ENCODE measurements around the gene ZNF384. TPM values are rescaled to one million over a fixed set of nuclear protein-coding genes. Genes with fewer than 3 reads are reported as not detected.

ZNF384 gene
- total and polyA plus RNA-seq, 4 donors, result 23.2 to 66.7 (median 51.9) TPM

DNA sequence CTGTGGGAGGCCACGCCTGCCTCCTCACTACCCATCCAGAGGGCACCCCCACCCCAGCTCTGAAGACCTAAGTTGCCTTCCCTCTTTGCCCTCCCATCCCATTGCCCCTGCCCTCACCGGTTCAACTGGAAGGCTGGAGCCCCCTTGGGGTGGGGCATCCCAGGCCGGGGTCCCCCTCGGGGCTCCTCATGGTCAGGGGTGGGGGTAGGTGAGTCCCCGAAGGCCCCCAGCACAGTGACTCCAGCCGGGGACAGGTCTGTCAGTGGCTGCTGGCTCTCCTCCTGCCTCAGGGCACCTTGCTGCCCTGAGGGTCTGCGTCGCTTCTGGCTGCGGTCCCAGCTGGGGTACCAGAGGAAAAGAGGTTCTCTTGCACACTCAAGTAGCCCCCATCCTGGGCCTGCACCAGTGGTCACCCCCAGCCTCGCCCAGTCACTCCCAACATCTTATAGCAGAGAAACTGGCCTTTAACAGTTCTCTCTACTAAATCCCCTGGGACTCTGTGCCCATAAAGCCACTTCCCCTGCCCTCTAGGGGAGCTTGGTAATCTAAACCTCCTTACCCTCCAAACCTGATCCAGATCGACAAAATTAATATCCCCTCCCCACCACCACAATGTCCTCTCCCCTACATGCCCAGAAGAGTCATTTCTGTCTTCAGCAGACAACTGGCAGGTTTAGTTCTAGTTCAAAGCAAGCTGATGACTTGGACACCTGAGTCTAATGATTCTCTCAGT is 6.3 kb upstream of the ZNF384 start:
- Histone ChIP-seq H3K36me3 (ENCODE audit: control insufficient read depth in 1 of 2, insufficient read depth in 2 of 2, low read length in 1 of 2) (no peaks in the 10 kb centered on the region), H3K4me3 (ENCODE audit: low read length in 2 of 2) (no peak overlapping the region), H3K9me3 (ENCODE audit: control insufficient read depth, low read length) (no peaks in the 10 kb centered on the region), H3K27ac (ENCODE audit: low read depth in 1 of 2, low read length in 2 of 2) (no peak overlapping the region), H3K4me1 (ENCODE audit: control insufficient read depth in 1 of 2, insufficient read depth in 2 of 2, low read length in 2 of 2) (no peaks in the 10 kb centered on the region), H3K27me3 (ENCODE audit: control insufficient read depth in 1 of 2, insufficient read depth in 2 of 2, low read length in 1 of 2) (no peaks in the 10 kb centered on the region)
- DNase-seq, result no peak
- ATAC-seq (ENCODE audit: low FRiP score), result no peak
- 75 to 82% methylated on average over 9 to 11 of the region's 11 CpGs for WGBS, 2 donors
- intact Hi-C loops (cut with DNase I), result no loop called here

DNA sequence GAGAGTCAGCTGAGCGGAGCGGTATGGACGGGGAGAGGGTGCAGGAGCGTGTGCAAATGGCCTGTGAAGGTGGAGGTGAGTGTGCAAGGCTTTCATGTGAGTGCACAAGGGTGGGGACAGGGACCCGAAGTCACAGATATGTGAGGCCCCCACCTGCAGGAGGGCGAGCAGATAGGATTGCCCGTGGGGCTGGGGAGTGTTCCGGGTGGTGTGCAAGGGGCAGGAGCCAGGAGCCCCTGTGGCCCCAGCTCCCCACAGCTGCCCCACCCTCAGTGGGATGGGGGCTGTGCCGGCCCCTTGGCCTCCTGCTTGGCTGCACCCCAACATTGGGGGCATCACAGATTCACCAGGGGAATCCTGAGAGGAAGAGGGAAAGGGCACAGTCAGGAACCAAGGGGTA is 5.5 kb upstream of the ZNF384 start:
- no peak for ATAC-seq (ENCODE audit: low FRiP score)
- no peak overlapping the region for H3K4me3 ChIP-seq (ENCODE audit: low read length in 2 of 2)
- no peaks in the 10 kb centered on the region for H3K4me1 ChIP-seq (ENCODE audit: control insufficient read depth in 1 of 2, insufficient read depth in 2 of 2, low read length in 2 of 2)
- no peaks in the 10 kb centered on the region for H3K36me3 ChIP-seq (ENCODE audit: control insufficient read depth in 1 of 2, insufficient read depth in 2 of 2, low read length in 1 of 2)
- DNase-seq, result no peak
- no peaks in the 10 kb centered on the region for H3K27me3 ChIP-seq (ENCODE audit: control insufficient read depth in 1 of 2, insufficient read depth in 2 of 2, low read length in 1 of 2)
- 80 to 85% methylated on average over 9 of the region's 9 CpGs for WGBS, 2 donors
- intact Hi-C loops (cut with DNase I), result no loop called here
- no peaks in the 10 kb centered on the region for H3K9me3 ChIP-seq (ENCODE audit: control insufficient read depth, low read length)
- no peak overlapping the region for H3K27ac ChIP-seq (ENCODE audit: low read depth in 1 of 2, low read length in 2 of 2)

DNA sequence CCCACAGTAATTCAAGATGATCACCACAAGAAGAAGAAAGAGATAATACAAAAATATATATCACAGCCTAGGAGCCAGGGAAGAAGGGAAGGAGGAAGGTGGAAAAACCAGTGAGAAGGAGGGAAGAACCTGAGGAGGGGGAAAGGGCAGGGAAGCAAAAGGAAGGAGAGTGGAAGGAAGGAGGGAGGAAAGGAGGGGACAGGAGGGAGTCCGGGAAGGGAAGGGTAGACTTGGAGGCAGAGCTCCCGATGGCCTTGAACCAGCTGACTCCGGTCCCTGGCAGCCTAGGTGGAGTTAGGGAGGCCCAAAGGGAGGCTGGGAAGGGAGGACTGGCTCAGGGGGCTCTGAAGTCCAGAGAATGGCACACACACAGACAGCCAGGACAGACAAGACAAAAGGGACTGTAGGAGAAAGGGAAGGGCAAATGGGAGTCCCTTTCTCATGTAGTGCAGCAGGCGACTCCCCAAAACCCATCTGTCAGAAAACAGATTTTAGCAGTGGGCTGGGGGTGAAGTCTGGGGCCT is 4.7 kb upstream of the ZNF384 start:
- no peak overlapping the region for H3K27ac ChIP-seq (ENCODE audit: low read depth in 1 of 2, low read length in 2 of 2)
- 81 to 89% methylated on average over 4 of the region's 4 CpGs for WGBS, 2 donors
- H3K4me3 ChIP-seq (ENCODE audit: low read length in 2 of 2), result no peak overlapping the region
- no peaks in the 10 kb centered on the region for H3K9me3 ChIP-seq (ENCODE audit: control insufficient read depth, low read length)
- H3K36me3 ChIP-seq (ENCODE audit: control insufficient read depth in 1 of 2, insufficient read depth in 2 of 2, low read length in 1 of 2), result no peaks in the 10 kb centered on the region
- no peaks in the 10 kb centered on the region for H3K4me1 ChIP-seq (ENCODE audit: control insufficient read depth in 1 of 2, insufficient read depth in 2 of 2, low read length in 2 of 2)
- intact Hi-C loops (cut with DNase I), result no loop called here
- ATAC-seq (ENCODE audit: low FRiP score) (no peak), DNase-seq (no peak)
- H3K27me3 ChIP-seq (ENCODE audit: control insufficient read depth in 1 of 2, insufficient read depth in 2 of 2, low read length in 1 of 2), result no peaks in the 10 kb centered on the region

DNA sequence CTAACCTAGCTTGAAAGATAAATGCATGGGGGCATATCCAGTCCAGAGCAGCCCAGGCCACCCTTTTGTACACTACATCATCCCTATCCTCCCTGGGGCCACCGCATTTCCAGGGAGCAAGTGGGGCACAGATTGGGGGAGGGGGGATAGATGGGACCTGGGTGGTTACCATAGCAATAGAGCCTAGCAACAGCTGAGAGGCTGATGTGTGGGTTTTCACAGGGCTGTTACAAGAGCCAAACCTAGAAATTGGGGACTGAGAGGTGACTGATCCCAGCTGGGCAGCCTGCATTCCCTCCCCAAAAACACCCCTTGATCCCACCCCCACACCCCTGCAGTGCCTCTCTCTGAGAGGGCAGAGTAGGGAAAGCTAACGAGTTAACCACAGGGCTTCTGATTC is 3.7 kb upstream of the ZNF384 start:
- no peak overlapping the region for H3K27ac ChIP-seq (ENCODE audit: low read depth in 1 of 2, low read length in 2 of 2)
- WGBS, 2 donors, result 53 to 63% methylated on average over 2 of the region's 2 CpGs
- intact Hi-C loops (cut with DNase I), result no loop called here
- H3K4me3 ChIP-seq (ENCODE audit: low read length in 2 of 2), result no peak overlapping the region
- H3K9me3 ChIP-seq (ENCODE audit: control insufficient read depth, low read length), result no peaks in the 10 kb centered on the region
- no peaks in the 10 kb centered on the region for H3K4me1 ChIP-seq (ENCODE audit: control insufficient read depth in 1 of 2, insufficient read depth in 2 of 2, low read length in 2 of 2)
- no peak for ATAC-seq (ENCODE audit: low FRiP score)
- no peak for DNase-seq
- H3K27me3 ChIP-seq (ENCODE audit: control insufficient read depth in 1 of 2, insufficient read depth in 2 of 2, low read length in 1 of 2), result no peaks in the 10 kb centered on the region
- no peaks in the 10 kb centered on the region for H3K36me3 ChIP-seq (ENCODE audit: control insufficient read depth in 1 of 2, insufficient read depth in 2 of 2, low read length in 1 of 2)

DNA sequence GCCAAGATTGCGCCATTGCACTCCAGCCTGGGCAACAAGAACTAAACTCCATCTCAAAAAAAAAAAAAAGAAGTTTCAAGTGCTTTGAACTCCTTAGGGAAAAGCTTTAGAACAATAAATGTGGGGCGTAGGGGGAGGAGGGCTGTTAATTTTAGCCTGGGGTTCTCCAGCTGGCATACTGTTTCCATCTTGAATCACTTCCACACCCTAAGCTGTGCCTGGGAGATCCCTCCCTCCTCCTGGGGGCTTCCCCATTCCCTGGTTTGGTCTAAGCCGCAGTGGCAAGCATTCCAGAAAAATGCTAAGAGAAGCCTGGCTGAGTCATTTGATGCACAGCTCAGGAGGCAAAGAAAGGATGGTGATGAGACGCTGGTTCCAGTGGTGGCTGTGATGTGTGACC is 2.3 kb upstream of the ZNF384 start:
- Histone ChIP-seq H3K9me3 (ENCODE audit: control insufficient read depth, low read length) (no peaks in the 10 kb centered on the region), H3K27ac (ENCODE audit: low read depth in 1 of 2, low read length in 2 of 2) (no peak overlapping the region), H3K4me3 (ENCODE audit: low read length in 2 of 2) (no peak overlapping the region), H3K36me3 (ENCODE audit: control insufficient read depth in 1 of 2, insufficient read depth in 2 of 2, low read length in 1 of 2) (no peaks in the 10 kb centered on the region), H3K27me3 (ENCODE audit: control insufficient read depth in 1 of 2, insufficient read depth in 2 of 2, low read length in 1 of 2) (no peaks in the 10 kb centered on the region), H3K4me1 (ENCODE audit: control insufficient read depth in 1 of 2, insufficient read depth in 2 of 2, low read length in 2 of 2) (no peaks in the 10 kb centered on the region)
- no peak for ATAC-seq (ENCODE audit: low FRiP score)
- intact Hi-C loops (cut with DNase I), result no loop called here
- WGBS, 2 donors, result 42 to 52% methylated on average over 4 of the region's 4 CpGs
- no peak for DNase-seq

DNA sequence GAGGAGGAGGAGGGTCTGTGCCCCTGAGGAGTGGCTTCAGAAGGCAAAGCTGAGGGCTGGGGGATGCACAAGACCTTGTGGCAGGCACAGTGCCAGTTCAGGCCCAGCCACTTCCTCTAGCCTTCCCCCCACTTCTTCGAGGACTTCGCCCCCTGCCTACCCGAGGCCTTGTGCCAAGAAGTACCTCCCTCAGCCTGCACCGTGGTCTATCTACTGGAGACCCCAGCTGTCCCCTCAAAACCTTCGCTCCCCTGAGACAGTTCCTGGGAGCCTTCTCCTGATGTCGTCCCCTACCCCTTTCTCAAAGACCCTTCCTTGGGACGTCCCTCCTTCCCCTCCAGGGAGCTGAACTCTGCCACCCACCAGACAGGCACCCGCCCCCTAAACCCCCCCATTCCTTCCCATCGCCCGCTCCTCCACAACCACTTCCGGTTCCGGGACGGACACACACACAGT is 604 bp downstream of the ZNF384 start:
- peak; percentile 17 for ATAC-seq (ENCODE audit: low FRiP score)
- Histone ChIP-seq H3K27me3 (ENCODE audit: control insufficient read depth in 1 of 2, insufficient read depth in 2 of 2, low read length in 1 of 2) (no peaks in the 10 kb centered on the region), H3K4me1 (ENCODE audit: control insufficient read depth in 1 of 2, insufficient read depth in 2 of 2, low read length in 2 of 2) (no peaks in the 10 kb centered on the region), H3K27ac (ENCODE audit: low read depth in 1 of 2, low read length in 2 of 2) (peak overlapping the region; percentile 70 to 79), H3K4me3 (ENCODE audit: low read length in 2 of 2) (peak overlapping the region; percentile 71 to 81), H3K36me3 (ENCODE audit: control insufficient read depth in 1 of 2, insufficient read depth in 2 of 2, low read length in 1 of 2) (no peaks in the 10 kb centered on the region), H3K9me3 (ENCODE audit: control insufficient read depth, low read length) (no peaks in the 10 kb centered on the region)
- 0% methylated on average over 12 to 13 of the region's 13 CpGs for WGBS, 2 donors
- DNase-seq, result peak in 1 of 2 donors; percentile 81
- intact Hi-C loops (cut with DNase I), result loop anchor here in 1 of 2 donors (5.0 kb wide), 1 partner anchor 34 kb away; the partner anchor contains the start of gene COPS7A

DNA sequence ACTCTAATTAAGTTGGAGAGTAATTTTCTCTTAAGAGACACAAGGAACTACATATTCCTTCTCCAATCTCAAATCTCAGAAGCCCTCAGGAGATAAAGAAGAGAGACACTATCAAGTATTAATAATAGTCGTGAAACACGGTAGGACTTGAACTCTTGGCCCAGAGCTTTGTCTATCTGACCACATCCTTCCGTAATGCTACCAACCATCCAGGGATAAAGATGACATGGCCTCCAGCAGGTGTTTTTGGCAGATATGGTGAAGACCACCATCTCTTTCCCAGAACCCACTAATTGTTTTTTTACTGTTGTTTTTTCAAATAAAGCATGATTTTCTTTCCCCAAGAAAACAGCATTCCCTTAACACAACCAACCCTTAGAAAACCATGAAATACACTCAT is 3.4 kb downstream of the ZNF384 start:
- no peaks in the 10 kb centered on the region for H3K4me1 ChIP-seq (ENCODE audit: control insufficient read depth in 1 of 2, insufficient read depth in 2 of 2, low read length in 2 of 2)
- no peaks in the 10 kb centered on the region for H3K36me3 ChIP-seq (ENCODE audit: control insufficient read depth in 1 of 2, insufficient read depth in 2 of 2, low read length in 1 of 2)
- no peaks in the 10 kb centered on the region for H3K27me3 ChIP-seq (ENCODE audit: control insufficient read depth in 1 of 2, insufficient read depth in 2 of 2, low read length in 1 of 2)
- no peaks in the 10 kb centered on the region for H3K9me3 ChIP-seq (ENCODE audit: control insufficient read depth, low read length)
- no peak overlapping the region for H3K27ac ChIP-seq (ENCODE audit: low read depth in 1 of 2, low read length in 2 of 2)
- intact Hi-C loops (cut with DNase I), result loop anchor here in 1 of 2 donors (5.0 kb wide), 1 partner anchor 36 kb away; the partner anchor contains the start of gene COPS7A
- ATAC-seq (ENCODE audit: low FRiP score) (no peak), DNase-seq (no peak)
- H3K4me3 ChIP-seq (ENCODE audit: low read length in 2 of 2), result no peak overlapping the region
- 75 to 82% methylated on average over 3 of the region's 3 CpGs for WGBS, 2 donors

DNA sequence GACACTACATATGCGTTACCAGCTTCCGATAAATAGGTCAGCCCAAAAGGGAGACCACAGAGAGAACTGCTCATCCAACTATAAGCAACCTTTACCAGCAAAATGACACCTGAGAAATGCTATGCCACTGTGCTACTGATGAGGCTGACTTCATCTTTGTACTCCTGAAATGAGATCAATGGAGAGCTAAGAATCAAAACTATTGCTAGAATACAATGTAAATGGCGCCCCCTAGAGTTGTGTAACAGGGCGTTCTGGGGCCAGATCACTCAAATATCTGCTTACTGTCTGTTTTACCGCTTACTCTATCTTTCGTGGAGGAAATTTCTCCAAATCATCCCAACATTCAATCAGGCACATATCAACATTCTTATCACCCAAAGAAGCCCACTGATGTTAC is 4.6 kb downstream of the ZNF384 start:
- Histone ChIP-seq H3K4me3 (ENCODE audit: low read length in 2 of 2) (no peak overlapping the region), H3K27ac (ENCODE audit: low read depth in 1 of 2, low read length in 2 of 2) (no peak overlapping the region), H3K4me1 (ENCODE audit: control insufficient read depth in 1 of 2, insufficient read depth in 2 of 2, low read length in 2 of 2) (no peaks in the 10 kb centered on the region), H3K9me3 (ENCODE audit: control insufficient read depth, low read length) (no peaks in the 10 kb centered on the region), H3K27me3 (ENCODE audit: control insufficient read depth in 1 of 2, insufficient read depth in 2 of 2, low read length in 1 of 2) (no peaks in the 10 kb centered on the region), H3K36me3 (ENCODE audit: control insufficient read depth in 1 of 2, insufficient read depth in 2 of 2, low read length in 1 of 2) (no peaks in the 10 kb centered on the region)
- intact Hi-C loops (cut with DNase I), result loop anchor here in 1 of 2 donors (5.0 kb wide), 1 partner anchor 38 kb away; the partner anchor contains the start of gene COPS7A
- ATAC-seq (ENCODE audit: low FRiP score) (no peak), DNase-seq (no peak)
- WGBS, 2 donors, result 57 to 65% methylated on average over 6 of the region's 6 CpGs

DNA sequence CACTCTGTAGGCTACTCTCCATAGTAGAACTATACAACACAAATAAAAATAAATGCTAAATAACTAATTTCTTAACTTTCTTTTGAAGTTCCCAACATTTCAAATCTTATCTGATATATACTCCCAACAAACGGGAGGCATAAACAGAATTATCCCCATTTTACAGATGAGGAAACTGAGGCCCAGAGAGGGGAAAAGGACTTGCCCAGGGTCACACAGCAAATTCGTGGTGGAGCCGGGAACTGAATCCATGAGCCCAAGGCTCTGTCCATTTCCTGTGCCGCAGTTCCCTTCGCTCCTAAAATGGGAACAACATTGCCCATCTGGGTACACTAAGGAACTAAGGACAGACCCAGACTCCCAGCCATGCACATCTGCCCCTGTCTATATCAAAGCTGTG is 12.2 kb downstream of the ZNF384 start:
- no peak overlapping the region for H3K4me3 ChIP-seq (ENCODE audit: low read length in 2 of 2)
- H3K27me3 ChIP-seq (ENCODE audit: control insufficient read depth in 1 of 2, insufficient read depth in 2 of 2, low read length in 1 of 2), result no peaks in the 10 kb centered on the region
- intact Hi-C loops (cut with DNase I), result no loop called here
- no peak for ATAC-seq (ENCODE audit: low FRiP score)
- H3K27ac ChIP-seq (ENCODE audit: low read depth in 1 of 2, low read length in 2 of 2), result no peak overlapping the region
- WGBS, 2 donors, result 94 to 96% methylated on average over 5 of the region's 5 CpGs
- no peaks in the 10 kb centered on the region for H3K9me3 ChIP-seq (ENCODE audit: control insufficient read depth, low read length)
- peaks cover 8 to 19% of the 10 kb centered on the region in 2 donors for H3K36me3 ChIP-seq (ENCODE audit: control insufficient read depth in 1 of 2, insufficient read depth in 2 of 2, low read length in 1 of 2)
- H3K4me1 ChIP-seq (ENCODE audit: control insufficient read depth in 1 of 2, insufficient read depth in 2 of 2, low read length in 2 of 2), result no peaks in the 10 kb centered on the region
- no peak for DNase-seq
